Stomach (tissue), 9 donors: ENCODE data around the gene ADNP2. TPM values are rescaled to one million over a fixed set of nuclear protein-coding genes. Genes with fewer than 3 reads are reported as not detected.

Experiments used
- DNase-seq, 2 donors: peaks; one replicate each; pipeline versions ENCODE4 v3.0.0 to v3.0.0-alpha.2; 2013 to 2019
- H3K27ac ChIP-seq, 5 donors: fragments of 200-600 bp in 4 of 5; sonication (generic) in 4 of 5; one replicate each; pipeline ENCODE4 v1.5.1; 2013 to 2019; ENCODE audit warnings: mild to moderate bottlenecking in 1 of 5, moderate library complexity in 1 of 5
- H3K27me3 ChIP-seq, 3 donors: fragments of 200-600 bp; sonication (generic); one replicate each; pipeline ENCODE4 v1.5.1; 2017 to 2019; ENCODE audit warnings: mixed run types in 1 of 3
- H3K36me3 ChIP-seq, 4 donors: fragments of 200-600 bp; sonication (generic); 1 replicate in 3 of 4; 2 replicates in 1 of 4; pipeline ENCODE4 v1.5.1; 2016 to 2019
- H3K4me1 ChIP-seq, 4 donors: fragments of 200-600 bp; sonication (generic); one replicate each; pipeline ENCODE4 v1.5.1; 2016 to 2019
- H3K4me3 ChIP-seq, 4 donors: fragments of 200-600 bp; sonication (generic) in 3 of 4; one replicate each; pipeline ENCODE4 v1.5.1; 2016 to 2019; ENCODE audit warnings: mild to moderate bottlenecking in 1 of 4
- H3K9me3 ChIP-seq, 4 donors: fragments of 200-600 bp; sonication (generic); one replicate each; pipeline ENCODE4 v1.5.1; 2016 to 2019
- EP300 ChIP-seq: sonication (generic); formaldehyde crosslinking; IDR thresholded peaks from one replicate; pipeline ENCODE4 v1.6.1; 2017; ENCODE audit warnings: antibody characterized with exemption
- POLR2A ChIP-seq, 4 donors: fragments of 450-650 bp; IDR thresholded peaks; one replicate each; pipeline ENCODE4 v1.6.1; 2016; ENCODE audit warnings: antibody characterized with exemption in 4 of 4, control low read depth in 2 of 4, mild to moderate bottlenecking in 1 of 4, moderate library complexity in 1 of 4
- POLR2AphosphoS5 ChIP-seq, 3 donors: sonication (generic); formaldehyde crosslinking; IDR thresholded peaks; one replicate each; pipeline ENCODE4 v1.6.1; 2016; ENCODE audit warnings: antibody characterized with exemption in 3 of 3
- WGBS, 5 donors: extraction: QIAGEN DNeasy Blood & Tissue Kit in 3 of 5; methylation state at CpG; one replicate each; pipeline versions ENCODE4 v1.1.5 to v1.1.7; 2013 to 2018; 5-methylcytosine and 5-hydroxymethylcytosine counted together
- intact Hi-C: fragments of 100-400 bp; cut with DNase I; formaldehyde crosslinking; loops from one replicate; pipeline ENCODE4 v1.15.1; 2023; ENCODE audit warnings: low total_unique reads
- polyA plus RNA-seq, 3 donors: library from polyadenylated mRNA; stranded (reverse); fragments of 200-250 nt; gene quantifications; one replicate each; pipeline ENCODE4 v1.2.3, GENCODE V29; 2013
- total RNA-seq, 5 donors: library from RNA; depleted of rRNA; stranded (reverse); fragments of >200 nt; gene quantifications; one replicate each; pipeline versions ENCODE4 v1.1.0 to v1.2.3, GENCODE V29; 2014 to 2016
- TF ChIP-seq, protein P1 (sequence below), 7 experiments: fragments of 450-650 bp in 4 of 7; fragments of 200-600 bp in 3 of 7; sonication (generic) in 3 of 7; IDR thresholded peaks; one replicate each; pipeline ENCODE4 v1.5.1; 2016 to 2019; ENCODE audit warnings: antibody characterized with exemption in 7 of 7, control low read depth in 2 of 7, mild to moderate bottlenecking in 1 of 7
- donor health status: healthy with polysubstance abuse.
- donor health status: Bipolar disorder and iron deficiency.
- donor health status: healthy.

ADNP2 gene
- total and polyA plus RNA-seq, 8 donors, result 4.2 to 24.6 (median 10.8) TPM

DNA sequence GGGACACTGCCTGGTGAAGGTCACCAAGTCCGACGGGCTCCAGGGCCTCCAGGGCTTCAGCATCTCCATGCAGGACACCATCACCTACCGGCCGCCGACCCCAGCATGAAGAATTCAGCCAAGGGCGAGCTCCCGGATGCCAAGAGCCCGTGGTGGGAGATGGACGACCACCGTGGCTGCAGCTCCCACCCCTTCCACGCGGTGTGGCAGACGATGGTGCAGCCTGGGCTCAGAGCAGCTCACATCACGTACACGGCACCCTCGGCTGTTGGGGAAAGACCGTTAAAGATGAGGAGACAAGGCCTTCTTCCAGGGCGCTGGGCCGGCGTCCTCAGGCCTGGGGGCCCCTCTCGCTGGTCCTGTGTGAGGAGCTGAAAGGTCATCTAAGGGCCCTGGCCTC is 31.2 kb upstream of the ADNP2 start:
- intact Hi-C loops, result no loop called here
- TF ChIP-seq POLR2A (IDR thresholded peaks at IDR 0.05) (no peak), EP300 (no peak), POLR2AphosphoS5 (IDR thresholded peaks at IDR 0.05) (no peak)
- TF ChIP-seq, protein P1, sequence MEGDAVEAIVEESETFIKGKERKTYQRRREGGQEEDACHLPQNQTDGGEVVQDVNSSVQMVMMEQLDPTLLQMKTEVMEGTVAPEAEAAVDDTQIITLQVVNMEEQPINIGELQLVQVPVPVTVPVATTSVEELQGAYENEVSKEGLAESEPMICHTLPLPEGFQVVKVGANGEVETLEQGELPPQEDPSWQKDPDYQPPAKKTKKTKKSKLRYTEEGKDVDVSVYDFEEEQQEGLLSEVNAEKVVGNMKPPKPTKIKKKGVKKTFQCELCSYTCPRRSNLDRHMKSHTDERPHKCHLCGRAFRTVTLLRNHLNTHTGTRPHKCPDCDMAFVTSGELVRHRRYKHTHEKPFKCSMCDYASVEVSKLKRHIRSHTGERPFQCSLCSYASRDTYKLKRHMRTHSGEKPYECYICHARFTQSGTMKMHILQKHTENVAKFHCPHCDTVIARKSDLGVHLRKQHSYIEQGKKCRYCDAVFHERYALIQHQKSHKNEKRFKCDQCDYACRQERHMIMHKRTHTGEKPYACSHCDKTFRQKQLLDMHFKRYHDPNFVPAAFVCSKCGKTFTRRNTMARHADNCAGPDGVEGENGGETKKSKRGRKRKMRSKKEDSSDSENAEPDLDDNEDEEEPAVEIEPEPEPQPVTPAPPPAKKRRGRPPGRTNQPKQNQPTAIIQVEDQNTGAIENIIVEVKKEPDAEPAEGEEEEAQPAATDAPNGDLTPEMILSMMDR (IDR thresholded peaks at IDR 0.05), result no peak
- H3K27me3 ChIP-seq, result no peaks in the 10 kb centered on the region
- H3K9me3 ChIP-seq, result no peaks in the 10 kb centered on the region
- WGBS, 5 donors, result 94 to 96% (median 95%) methylated on average over 21 of the region's 21 CpGs
- no peak overlapping the region for H3K27ac ChIP-seq
- no peak for DNase-seq
- H3K4me3 ChIP-seq, result no peak overlapping the region
- H3K36me3 ChIP-seq, result peaks cover 0 to 16% (median 3%) of the 10 kb centered on the region in 4 donors
- no peaks in the 10 kb centered on the region for H3K4me1 ChIP-seq

DNA sequence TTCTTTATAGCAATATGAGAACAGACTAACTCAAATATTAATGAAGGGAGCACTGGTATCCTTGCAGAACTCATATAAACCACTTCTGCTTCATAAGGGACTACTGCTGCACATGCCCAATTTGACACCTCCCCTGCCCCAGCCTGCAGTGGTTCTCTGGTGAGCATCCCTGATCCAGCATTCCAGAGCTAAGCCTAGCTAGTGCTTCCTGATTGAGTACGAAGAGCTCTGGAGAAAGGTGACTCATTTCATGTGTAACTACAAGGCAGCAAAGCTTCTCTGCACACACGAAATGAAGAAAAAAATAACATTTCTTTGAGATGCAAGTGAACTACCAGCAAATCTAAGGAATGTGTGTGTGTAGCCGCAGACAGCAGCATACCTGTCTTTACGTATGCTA is 22.8 kb upstream of the ADNP2 start:
- no peak overlapping the region for H3K27ac ChIP-seq
- TF ChIP-seq POLR2AphosphoS5 (IDR thresholded peaks at IDR 0.05) (no peak), POLR2A (IDR thresholded peaks at IDR 0.05) (no peak), EP300 (no peak)
- TF ChIP-seq, protein P1 (IDR thresholded peaks at IDR 0.05), result no peak
- no peaks in the 10 kb centered on the region for H3K27me3 ChIP-seq
- WGBS, 5 donors, result 68 to 85% (median 78%) methylated on average over 4 of the region's 4 CpGs
- peaks cover 6 to 49% (median 31%) of the 10 kb centered on the region in 4 donors for H3K9me3 ChIP-seq
- H3K36me3 ChIP-seq, result peaks cover 0 to 14% (median 3%) of the 10 kb centered on the region in 4 donors
- no peak for DNase-seq
- intact Hi-C loops, result no loop called here
- H3K4me1 ChIP-seq, result no peaks in the 10 kb centered on the region
- no peak overlapping the region for H3K4me3 ChIP-seq

DNA sequence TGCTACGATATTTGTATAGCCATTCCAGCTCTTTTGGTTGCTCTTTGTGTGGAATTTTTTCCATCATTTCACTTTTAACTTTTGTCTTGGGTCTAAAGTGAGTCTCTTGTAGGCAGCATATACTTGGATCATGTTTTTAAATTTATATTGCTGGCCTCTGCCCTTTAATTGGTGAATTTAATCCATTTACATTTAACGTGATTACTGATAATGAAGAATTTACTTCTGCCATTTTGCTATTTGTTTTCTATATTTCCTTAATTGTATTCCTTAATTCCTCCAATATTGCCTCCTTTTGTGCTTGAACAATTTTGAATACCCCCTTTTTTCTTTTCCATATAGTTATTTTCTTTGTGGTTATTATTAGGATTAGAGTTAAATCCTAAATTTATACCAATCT is 21.0 kb upstream of the ADNP2 start:
- Histone ChIP-seq H3K4me1 (no peaks in the 10 kb centered on the region), H3K9me3 (peaks cover 6 to 49% (median 31%) of the 10 kb centered on the region in 4 donors), H3K27me3 (no peaks in the 10 kb centered on the region), H3K4me3 (no peak overlapping the region), H3K27ac (no peak overlapping the region), H3K36me3 (no peaks in the 10 kb centered on the region)
- TF ChIP-seq POLR2A (IDR thresholded peaks at IDR 0.05) (no peak), EP300 (no peak), POLR2AphosphoS5 (IDR thresholded peaks at IDR 0.05) (no peak)
- TF ChIP-seq, protein P1 (IDR thresholded peaks at IDR 0.05), result no peak
- intact Hi-C loops, result no loop called here
- no peak for DNase-seq
- WGBS, 5 donors, result 43 to 86% (median 57%) methylated on average over 2 of the region's 2 CpGs

DNA sequence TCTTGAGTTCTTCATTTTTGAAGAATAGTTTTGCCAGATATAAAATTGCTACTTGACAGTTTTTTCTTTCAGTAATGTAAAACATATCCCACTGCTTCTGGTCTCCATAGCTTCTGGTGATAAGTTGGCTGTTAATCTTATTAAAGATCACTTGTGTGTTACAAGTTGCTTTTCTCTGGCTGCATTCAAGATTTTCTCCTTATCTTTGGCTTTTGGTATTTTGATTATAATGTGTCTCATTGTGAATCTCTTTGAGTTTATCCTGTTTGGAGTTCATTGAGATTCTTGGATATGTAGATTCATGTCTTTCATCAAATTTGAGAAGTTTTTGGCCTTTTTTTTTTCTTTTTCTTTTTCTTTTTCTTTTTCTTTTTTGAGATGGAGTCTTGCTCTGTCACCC is 20.2 kb upstream of the ADNP2 start:
- no peak overlapping the region for H3K4me3 ChIP-seq
- H3K27me3 ChIP-seq, result no peaks in the 10 kb centered on the region
- no peak overlapping the region for H3K27ac ChIP-seq
- peaks cover 6 to 49% (median 31%) of the 10 kb centered on the region in 4 donors for H3K9me3 ChIP-seq
- no peak for TF ChIP-seq EP300
- TF ChIP-seq POLR2AphosphoS5 (IDR thresholded peaks at IDR 0.05), result no peak
- TF ChIP-seq, protein P1 (IDR thresholded peaks at IDR 0.05), result no peak
- TF ChIP-seq POLR2A (IDR thresholded peaks at IDR 0.05), result no peak
- H3K36me3 ChIP-seq, result no peaks in the 10 kb centered on the region
- intact Hi-C loops, result no loop called here
- H3K4me1 ChIP-seq, result no peaks in the 10 kb centered on the region
- DNase-seq, result no peak
